Loucy (cell line): ENCODE data around the gene VWF.

Experiments
- EZH2phosphoT487 ChIP-seq: fragments of 200-600 bp; IDR thresholded peaks from 2 replicates; pipeline ENCODE4 v1.6.1; 2018; ENCODE audit warnings: antibody characterized with exemption, mild to moderate bottlenecking, moderate library complexity, borderline replicate concordance
- TF ChIP-seq, protein P1 (sequence below): fragments of 200-600 bp; sonication (generic); conservative IDR thresholded peaks from 2 replicates; pipeline ENCODE4 v1.5.1; 2014; ENCODE audit warnings: mild to moderate bottlenecking, antibody characterized with exemption, low read length

GRCh38 chr12:6020930-6021329 is 103.5 kb downstream of the VWF start:
- TF ChIP-seq, protein P1, sequence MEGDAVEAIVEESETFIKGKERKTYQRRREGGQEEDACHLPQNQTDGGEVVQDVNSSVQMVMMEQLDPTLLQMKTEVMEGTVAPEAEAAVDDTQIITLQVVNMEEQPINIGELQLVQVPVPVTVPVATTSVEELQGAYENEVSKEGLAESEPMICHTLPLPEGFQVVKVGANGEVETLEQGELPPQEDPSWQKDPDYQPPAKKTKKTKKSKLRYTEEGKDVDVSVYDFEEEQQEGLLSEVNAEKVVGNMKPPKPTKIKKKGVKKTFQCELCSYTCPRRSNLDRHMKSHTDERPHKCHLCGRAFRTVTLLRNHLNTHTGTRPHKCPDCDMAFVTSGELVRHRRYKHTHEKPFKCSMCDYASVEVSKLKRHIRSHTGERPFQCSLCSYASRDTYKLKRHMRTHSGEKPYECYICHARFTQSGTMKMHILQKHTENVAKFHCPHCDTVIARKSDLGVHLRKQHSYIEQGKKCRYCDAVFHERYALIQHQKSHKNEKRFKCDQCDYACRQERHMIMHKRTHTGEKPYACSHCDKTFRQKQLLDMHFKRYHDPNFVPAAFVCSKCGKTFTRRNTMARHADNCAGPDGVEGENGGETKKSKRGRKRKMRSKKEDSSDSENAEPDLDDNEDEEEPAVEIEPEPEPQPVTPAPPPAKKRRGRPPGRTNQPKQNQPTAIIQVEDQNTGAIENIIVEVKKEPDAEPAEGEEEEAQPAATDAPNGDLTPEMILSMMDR, result no peak
- no peak for TF ChIP-seq EZH2phosphoT487
